Heart left ventricle (tissue), 16 donors: ENCODE data around the gene PPIP5K2. TPM values are rescaled to one million over a fixed set of nuclear protein-coding genes. Genes with fewer than 3 reads are reported as not detected.

ENCODE experiments used
- ATAC-seq, 4 donors: fragments of 200-7000 bp; cut with Tn5 transposase; one replicate each; pipeline ENCODE4 v1.9.1; 2020 to 2022; ENCODE audit warnings: moderate library complexity in 4 of 4, mild to moderate bottlenecking in 3 of 4, moderate number of reproducible peaks in 1 of 4
- DNase-seq, 5 donors: peaks; one replicate each; pipeline ENCODE4 v3.0.0-alpha.2; 2020
- H3K27ac ChIP-seq, 12 donors: fragments of 200-600 bp; sonication (generic) in 4 of 12; one replicate each; pipeline versions ENCODE4 v1.5.0 to v1.8.0; 2016 to 2022; ENCODE audit warnings: mild to moderate bottlenecking in 2 of 12
- H3K27me3 ChIP-seq, 9 donors: fragments of 200-600 bp; sonication (generic) in 2 of 9; one replicate each; pipeline versions ENCODE4 v1.5.1 to v1.8.0; 2016 to 2022; ENCODE audit warnings: mild to moderate bottlenecking in 3 of 9
- H3K36me3 ChIP-seq, 9 donors: fragments of 200-600 bp; sonication (generic) in 2 of 9; one replicate each; pipeline versions ENCODE4 v1.5.0 to v1.8.0; 2018 to 2022; ENCODE audit warnings: mild to moderate bottlenecking in 2 of 9
- H3K4me1 ChIP-seq, 12 donors: fragments of 200-600 bp; sonication (generic) in 4 of 12; one replicate each; pipeline versions ENCODE4 v1.5.0 to v1.8.0; 2016 to 2022; ENCODE audit warnings: mild to moderate bottlenecking in 3 of 12
- H3K4me3 ChIP-seq, 12 donors: fragments of 200-600 bp; sonication (generic) in 4 of 12; one replicate each; pipeline versions ENCODE4 v1.5.0 to v1.8.0; 2017 to 2022; ENCODE audit warnings: mild to moderate bottlenecking in 9 of 12, moderate library complexity in 4 of 12
- H3K9me3 ChIP-seq, 12 donors: fragments of 200-600 bp; sonication (generic) in 4 of 12; one replicate each; pipeline versions ENCODE4 v1.5.0 to v1.8.0; 2016 to 2022; ENCODE audit warnings: mild to moderate bottlenecking in 1 of 12
- CTCF ChIP-seq, 12 donors: fragments of 200-600 bp; sonication (generic) in 4 of 12; IDR thresholded peaks; one replicate each; pipeline versions ENCODE4 v1.5.0 to v1.8.0; 2018 to 2022; ENCODE audit warnings: antibody characterized with exemption in 12 of 12, mild to moderate bottlenecking in 5 of 12
- POLR2A ChIP-seq, 2 donors: fragments of 450-650 bp; IDR thresholded peaks; one replicate each; pipeline ENCODE4 v1.6.1; 2017; ENCODE audit warnings: antibody characterized with exemption in 2 of 2, mild to moderate bottlenecking in 2 of 2, moderate library complexity in 2 of 2
- WGBS, 4 donors: extraction: QIAGEN DNeasy Blood & Tissue Kit in 2 of 4; methylation state at CpG; one replicate each; pipeline versions ENCODE4 v1.1.5 to v1.1.7; 2013 to 2018; 5-methylcytosine and 5-hydroxymethylcytosine counted together
- intact Hi-C, 10 donors: fragments of 100-400 bp; cut with DNase I; formaldehyde crosslinking; loops; one replicate each; pipeline versions ENCODE4 v1.11.1 to v1.14.2; 2022
- polyA plus RNA-seq, 2 donors: library from polyadenylated mRNA; stranded (reverse); fragments of 200-250 nt; gene quantifications; one replicate each; pipeline ENCODE4 v1.2.3, GENCODE V29; 2013
- total RNA-seq, 9 donors: library from RNA; depleted of rRNA in 2 of 9; stranded (reverse); fragments of >200 nt in 2 of 9; fragmentation: NEBNext Ultra II Directional in 3 of 9; extraction: Animal tissue kit (Norgen Biotek cat#: 25700) in 3 of 9; gene quantifications; one replicate each; pipeline versions ENCODE4 v1.1.0 to v1.2.4, GENCODE V29; 2016 to 2023
- donor health status: ischemic (EF 13 %, LVEDD 7.1; RV severe dilation, severe dysfunction).
- donor health status: healthy with polysubstance abuse.
- donor health status: DM: no; HTN: yes; CAD: no.
- donor health status: DM: no; HTN: no; CAD: no.
- donor health status: ischemic (EF 25% LVEDD 6.9; RV normal size, moderate dysfunction).
- donor health status: ischemic (EF 25% LVEDD 5.7; RV mildly dilated, moderate dysfunction).
- donor health status: healthy.
- donor health status: DM: yes; HTN: yes; CAD: no.
- donor health status: ischemic (EF 35%, LVEDD 5.7; RV mildly dilated, moderate dysfunction).
- donor health status: nonischemic (EF 11% LVEDD 7.7; RV severe dilation, severe dysfunction).
- donor health status: DM: yes; HTN: yes; CAD: no.
- donor health status: PGD.
- donor health status: ischemic (EF 29% LVEDD 5.4; RV normal size, mild dysfunction).
- donor health status: nonischemic (EF 23%, LVEDD 6.1; RV moderate dilation, normal function).

The PPIP5K2 gene
- total and polyA plus RNA-seq, 11 donors: 16.6 to 59.8 (median 38.9) TPM

GRCh38 chr5:103093727-103094126 lies 26.4 kb upstream of the PPIP5K2 start:
- DNase-seq (no peak), ATAC-seq (peak; percentile 49 to 76 (median 62))
- intact Hi-C loops: loop anchor here in 1 of 10 donors (2.0 kb wide), 1 partner anchor 25 kb away; no protein-coding TSS in a partner anchor
- Histone ChIP-seq H3K4me3 (no peak overlapping the region), H3K9me3 (peaks cover 0 to 7% (median 0%) of the 10 kb centered on the region in 12 donors), H3K27ac (peak overlapping the region in 6 of 12 donors; percentile 25 to 56 (median 30)), H3K27me3 (no peaks in the 10 kb centered on the region), H3K36me3 (peaks cover 0 to 57% (median 17%) of the 10 kb centered on the region in 9 donors), H3K4me1 (peaks cover 0 to 11% (median 0%) of the 10 kb centered on the region in 12 donors)
- WGBS, 4 donors: 60 to 65% (median 61%) methylated on average over 1 of the region's 1 CpG
- TF ChIP-seq POLR2A (IDR thresholded peaks at IDR 0.05): no peak
- no peak for TF ChIP-seq CTCF (IDR thresholded peaks at IDR 0.05)

GRCh38 chr5:103094737-103095136 lies 25.4 kb upstream of the PPIP5K2 start:
- TF ChIP-seq POLR2A (IDR thresholded peaks at IDR 0.05) (no peak), CTCF (IDR thresholded peaks at IDR 0.05) (no peak)
- H3K4me3 ChIP-seq: peak overlapping the region in 1 of 12 donors; percentile 21
- WGBS, 4 donors: 36 to 54% (median 42%) methylated on average over 2 of the region's 2 CpGs
- H3K9me3 ChIP-seq: peaks cover 0 to 7% (median 0%) of the 10 kb centered on the region in 12 donors
- intact Hi-C loops: loop anchor here in 1 of 10 donors (2.0 kb wide), 1 partner anchor 24 kb away; no protein-coding TSS in a partner anchor
- no peak for DNase-seq
- peak; percentile 49 to 83 (median 75) for ATAC-seq
- peaks cover 0 to 11% (median 0%) of the 10 kb centered on the region in 12 donors for H3K4me1 ChIP-seq
- no peaks in the 10 kb centered on the region for H3K27me3 ChIP-seq
- H3K27ac ChIP-seq: peak overlapping the region in 11 of 12 donors; percentile 9 to 65 (median 29)
- peaks cover 0 to 50% (median 14%) of the 10 kb centered on the region in 9 donors for H3K36me3 ChIP-seq

GRCh38 chr5:103098993-103099392 lies 21.1 kb upstream of the PPIP5K2 start:
- DNase-seq: no peak
- Histone ChIP-seq H3K9me3 (no peaks in the 10 kb centered on the region), H3K27ac (no peak overlapping the region), H3K4me3 (no peak overlapping the region), H3K36me3 (peaks cover 0 to 80% (median 46%) of the 10 kb centered on the region in 9 donors), H3K27me3 (no peaks in the 10 kb centered on the region), H3K4me1 (peaks cover 0 to 6% (median 0%) of the 10 kb centered on the region in 12 donors)
- TF ChIP-seq CTCF (IDR thresholded peaks at IDR 0.05): no peak
- no peak for TF ChIP-seq POLR2A (IDR thresholded peaks at IDR 0.05)
- no peak for ATAC-seq
- intact Hi-C loops: no loop called here
- 70 to 84% (median 81%) methylated on average over 2 of the region's 2 CpGs for WGBS, 4 donors

GRCh38 chr5:103101079-103101750 lies 18.9 kb upstream of the PPIP5K2 start:
- TF ChIP-seq CTCF (IDR thresholded peaks at IDR 0.05) (no peak), POLR2A (IDR thresholded peaks at IDR 0.05) (no peak)
- H3K9me3 ChIP-seq: no peaks in the 10 kb centered on the region
- WGBS, 4 donors: 85 to 88% (median 86%) methylated on average over 6 of the region's 6 CpGs
- intact Hi-C loops: no loop called here
- H3K36me3 ChIP-seq: peaks cover 0 to 78% (median 57%) of the 10 kb centered on the region in 9 donors
- no peak overlapping the region for H3K4me3 ChIP-seq
- no peaks in the 10 kb centered on the region for H3K27me3 ChIP-seq
- ATAC-seq (no peak), DNase-seq (no peak)
- H3K4me1 ChIP-seq: no peaks in the 10 kb centered on the region
- no peak overlapping the region for H3K27ac ChIP-seq
